GM12878 (cell line): ENCODE data around the gene FANCM. TPM values are rescaled to one million over a fixed set of nuclear protein-coding genes. Genes with fewer than 3 reads are reported as not detected.

ENCODE experiments used
- ATAC-seq: fragments of 200-7000 bp; cut with Tn5 transposase; 3 replicates; pipeline ENCODE4 v1.9.1; 2020; ENCODE audit warnings: mild to moderate bottlenecking, moderate library complexity
- BruUV-seq: library from RNA; stranded (reverse); fragments of 400-500 nt; replicated peaks from 2 replicates; lab custom pipeline; 2021; lab: Mats Ljungman, UMichigan
- CTCF ChIA-PET: fragments of 300-600 bp; sonication (Branson Sonifier 250); formaldehyde crosslinking; extraction: SDS; loops from one replicate; lab custom pipeline; 2021; ENCODE audit warnings: inconsistent platforms; lab: Yijun Ruan, JAX
- POLR2A ChIA-PET: fragments of 350-600 bp; formaldehyde crosslinking; extraction: SDS; loops from one replicate; lab custom pipeline; 2021; ENCODE audit warnings: inconsistent platforms; lab: Charles Lee
- RAD21 ChIA-PET: fragments of 300-600 bp; sonication (Branson Sonifier 250); formaldehyde crosslinking; loops from one replicate; lab custom pipeline; 2023; ENCODE audit warnings: antibody characterized with exemption; ENCODE audit not compliant: unreplicated experiment; lab: Charles Lee
- SMC1A ChIA-PET: fragments of 300-600 bp; sonication (Branson Sonifier 250); formaldehyde crosslinking; loops from one replicate; lab custom pipeline; 2023; ENCODE audit not compliant: unreplicated experiment, uncharacterized antibody; lab: Charles Lee
- DNase-seq: peaks from one replicate; pipeline ENCODE4 v3.0.0-alpha.2; 2011; ENCODE audit warnings: low read depth, low spot score
- FAIRE-seq: peaks from 3 replicates; lab custom pipeline; 2011; peaks lifted over from hg19 to GRCh38; lab: Jason Lieb, UNC
- H2AFZ ChIP-seq: 2 replicates; pipeline ENCODE4 v1.6.0; 2011; ENCODE audit warnings: low read depth, low read length, control low read depth; ENCODE audit not compliant: control insufficient read depth
- H3K27ac ChIP-seq: 2 replicates; pipeline ENCODE4 v1.5.1; 2011; ENCODE audit warnings: control low read depth; ENCODE audit not compliant: control insufficient read depth, insufficient read depth
- H3K27me3 ChIP-seq, 2 experiments: replicated peaks in 1 of 2; 2 replicates each; pipeline versions ENCODE4 v1.6.0 to v1.6.1; 2011; ENCODE audit warnings: low read length in 1 of 2; ENCODE audit not compliant: control insufficient read depth in 2 of 2, insufficient read depth in 2 of 2
- H3K36me3 ChIP-seq, 2 experiments: 2 replicates each; pipeline ENCODE4 v1.5.1; 2011; ENCODE audit warnings: low read length in 1 of 2; ENCODE audit not compliant: control insufficient read depth in 2 of 2, insufficient read depth in 2 of 2
- H3K4me1 ChIP-seq: 2 replicates; pipeline ENCODE4 v1.6.1; 2011; ENCODE audit warnings: mild to moderate bottlenecking, low read length, moderate library complexity, mixed read lengths; ENCODE audit not compliant: control insufficient read depth, insufficient read depth
- H3K4me2 ChIP-seq: 2 replicates; pipeline ENCODE4 v1.6.0; 2011; ENCODE audit warnings: control low read depth; ENCODE audit not compliant: control insufficient read depth, insufficient read depth
- H3K4me3 ChIP-seq: fragments of 200-600 bp; sonication (generic); 2 replicates; pipeline ENCODE4 v1.5.1; 2016
- H3K79me2 ChIP-seq: 2 replicates; pipeline ENCODE4 v1.6.0; 2011; ENCODE audit warnings: low read length; ENCODE audit not compliant: control insufficient read depth, insufficient read depth
- H3K9ac ChIP-seq: 2 replicates; pipeline ENCODE4 v1.8.0; 2011; ENCODE audit warnings: low read length, control low read depth, mixed read lengths; ENCODE audit not compliant: control insufficient read depth, insufficient read depth
- H3K9me3 ChIP-seq: replicated peaks from 3 replicates; pipeline ENCODE4 v1.5.1; 2011; ENCODE audit warnings: mild to moderate bottlenecking, low read length; ENCODE audit not compliant: control insufficient read depth, insufficient read depth
- H4K20me1 ChIP-seq: 2 replicates; pipeline ENCODE4 v1.6.0; 2011; ENCODE audit not compliant: control insufficient read depth, insufficient read depth
- BCL3 ChIP-seq: IDR thresholded peaks from 2 replicates; pipeline ENCODE4 v1.6.1; 2011; ENCODE audit warnings: borderline replicate concordance, low read depth, mild to moderate bottlenecking, moderate library complexity, low read length; ENCODE audit not compliant: insufficient read depth, poor library complexity, severe bottlenecking
- ESRRA ChIP-seq: IDR thresholded peaks from 2 replicates; pipeline ENCODE4 v1.6.1; 2012; ENCODE audit warnings: mild to moderate bottlenecking, low read length, improper control_type of control experiment
- HDGF ChIP-seq: fragments of 450-650 bp; IDR thresholded peaks from 2 replicates; pipeline ENCODE4 v1.6.1; 2016; ENCODE audit warnings: antibody characterized with exemption
- MAX ChIP-seq: IDR thresholded peaks from 2 replicates; pipeline ENCODE4 v1.6.1; 2012; ENCODE audit warnings: low read depth, low read length, improper control_type of control experiment
- MYC ChIP-seq: IDR thresholded peaks from 2 replicates; pipeline ENCODE4 v1.6.1; 2011; ENCODE audit warnings: mild to moderate bottlenecking, low read length, moderate library complexity, inconsistent platforms; ENCODE audit not compliant: insufficient read depth, insufficient replicate concordance, insufficient read length, severe bottlenecking
- POLR2AphosphoS5 ChIP-seq: IDR thresholded peaks from 2 replicates; pipeline ENCODE4 v1.6.1; 2011; ENCODE audit warnings: mild to moderate bottlenecking, low read length, inconsistent platforms
- SMC3 ChIP-seq: IDR thresholded peaks from 2 replicates; pipeline ENCODE4 v1.6.1; 2011; ENCODE audit warnings: low read length, improper control_type of control experiment, borderline replicate concordance
- TCF7 ChIP-seq: IDR thresholded peaks from 2 replicates; pipeline ENCODE4 v1.6.1; 2014; ENCODE audit warnings: antibody characterized with exemption, borderline replicate concordance
- ZBTB40 ChIP-seq: fragments of 450-650 bp; IDR thresholded peaks from 2 replicates; pipeline ENCODE4 v1.6.1; 2016; ENCODE audit warnings: mild to moderate bottlenecking, moderate library complexity, borderline replicate concordance
- WGBS: methylation state at CpG from one replicate; pipeline ENCODE4 v1.1.6; 2016; ENCODE audit warnings: low lambda C conversion rate; ENCODE audit not compliant: insufficient replicate concordance, insufficient coverage; ENCODE audit errors: missing lambda C conversion rate; 5-methylcytosine and 5-hydroxymethylcytosine counted together
- in situ Hi-C: fragments of 300-500 bp; cut with MboI; formaldehyde crosslinking; loops from 9 replicates; pipeline ENCODE4 v1.14.3; 2018; ENCODE audit warnings: mixed read lengths
- intact Hi-C: fragments of 100-400 bp; cut with micrococcal nuclease; formaldehyde crosslinking; loops from one replicate; pipeline ENCODE4 v1.14.2; 2022; ENCODE audit not compliant: unreplicated experiment
- polyA plus RNA-seq, 11 experiments: library from polyadenylated mRNA; depleted of rRNA in 4 of 11; unstranded in 6 of 11; stranded (reverse) in 5 of 11; fragments of >200 nt; fragmentation: Nextera tagmentation in 4 of 11; fragmentation: Illumina TruSeq in 1 of 11; extraction: Ambion mirVana in 4 of 11; extraction: Trizol in 1 of 11; gene quantifications; 1 replicate in 1 of 11; 2 replicates in 10 of 11; pipeline versions ENCODE4 v1.2.1 to v1.2.3, GENCODE V29; 2011 to 2016; ENCODE audit warnings: inconsistent platforms in 2 of 11, missing spikeins in 2 of 11, low read depth in 1 of 11
- total RNA-seq, 4 experiments: library from RNA; depleted of rRNA in 3 of 4; stranded (reverse); fragments of >200 nt in 3 of 4; fragmentation: Illumina TruSeq in 1 of 4; extraction: Trizol in 1 of 4; gene quantifications; 2 replicates each; pipeline versions ENCODE4 v1.2.1 to v1.2.3, GENCODE V29; 2013 to 2021

FANCM gene
- total and polyA plus RNA-seq, 10 of the 15 experiments (the other 5 are each of a cell fraction or from before 2014, with no cell fraction given), result 6.4 to 17.6 (median 10.6) TPM

- TF ChIP-seq ZBTB40 (no peak), BCL3 (no peak), SMC3 (no peak), HDGF (no peak), TCF7 (no peak), ESRRA (no peak)
Observed at GRCh38 chr14:45177076-45177475, 41.3 kb downstream of the FANCM start (continued).

GRCh38 chr14:45181329-45181728 lies 45.6 kb downstream of the FANCM start:
- no peak for DNase-seq
- H3K27me3 ChIP-seq, result no peaks in the 10 kb centered on the region
- ChIA-PET POLR2A (no interaction called here), RAD21 (no interaction called here), SMC1A (interaction anchor here (0.5 kb wide), 1 partner anchor 21 kb away, joined by 6 read pairs; no protein-coding TSS in a partner anchor), CTCF (no interaction called here)
- no peaks in the 10 kb centered on the region for H4K20me1 ChIP-seq
- no peaks in the 10 kb centered on the region for H3K9me3 ChIP-seq
- no peaks in the 10 kb centered on the region for H3K79me2 ChIP-seq
- H3K4me3 ChIP-seq, result no peak overlapping the region
- no TSS peak for BruUV-seq
- 98% methylated on average over 5 of the region's 5 CpGs for WGBS
- intact Hi-C loops, result no loop called here
- TF ChIP-seq ZBTB40 (no peak), POLR2AphosphoS5 (no peak), MAX (no peak), MYC (no peak)
- no peak overlapping the region for H2AFZ ChIP-seq
- H3K36me3 ChIP-seq, result no peaks in the 10 kb centered on the region; a peak in 1 of 4 replicates
- no peak for ATAC-seq
- in situ Hi-C loops, result no loop called here
- H3K4me1 ChIP-seq, result no peaks in the 10 kb centered on the region
- no peak overlapping the region for H3K27ac ChIP-seq
- no peak for FAIRE-seq
- H3K4me2 ChIP-seq, result no peak overlapping the region
- H3K9ac ChIP-seq, result no peak overlapping the region
